ENCODE results near the gene MSANTD7.

- no peak for TF ChIP-seq CTCF (IDR thresholded peaks at IDR 0.05; ENCODE audit: borderline replicate concordance, extremely low read depth, low read length, poor library complexity, severe bottlenecking)
- no peak for TF ChIP-seq EZH2 (IDR thresholded peaks at IDR 0.05; ENCODE audit: borderline replicate concordance, low read depth, low read length, severe bottlenecking)
These were observed 25.8 kb upstream of the MSANTD7 start for GRCh38 chr10:14812271-14812670.
